GM23248 (cell line): ENCODE results near the gene OSBP2.

Experiments used
- EZH2 ChIP-seq: fragments of 200-600 bp; sonication (generic); IDR thresholded peaks from 2 replicates; pipeline ENCODE4 v1.6.1; 2018; ENCODE audit warnings: antibody characterized with exemption, mild to moderate bottlenecking; ENCODE audit not compliant: insufficient read depth, poor library complexity, severe bottlenecking
- EZH2phosphoT487 ChIP-seq: fragments of 200-600 bp; sonication (generic); IDR thresholded peaks from 2 replicates; pipeline ENCODE4 v1.6.1; 2018; ENCODE audit warnings: antibody characterized with exemption, moderate library complexity, mild to moderate bottlenecking, low read depth; ENCODE audit not compliant: insufficient read depth

GRCh38 chr22:30667494-30668385, 26.9 kb upstream of the OSBP2 start, which contains the start of gene DUSP18:
- no peak for TF ChIP-seq EZH2phosphoT487
- no peak for TF ChIP-seq EZH2
